Measurements from ENCODE around the gene SGIP1.

The SGIP1 gene

DNA sequence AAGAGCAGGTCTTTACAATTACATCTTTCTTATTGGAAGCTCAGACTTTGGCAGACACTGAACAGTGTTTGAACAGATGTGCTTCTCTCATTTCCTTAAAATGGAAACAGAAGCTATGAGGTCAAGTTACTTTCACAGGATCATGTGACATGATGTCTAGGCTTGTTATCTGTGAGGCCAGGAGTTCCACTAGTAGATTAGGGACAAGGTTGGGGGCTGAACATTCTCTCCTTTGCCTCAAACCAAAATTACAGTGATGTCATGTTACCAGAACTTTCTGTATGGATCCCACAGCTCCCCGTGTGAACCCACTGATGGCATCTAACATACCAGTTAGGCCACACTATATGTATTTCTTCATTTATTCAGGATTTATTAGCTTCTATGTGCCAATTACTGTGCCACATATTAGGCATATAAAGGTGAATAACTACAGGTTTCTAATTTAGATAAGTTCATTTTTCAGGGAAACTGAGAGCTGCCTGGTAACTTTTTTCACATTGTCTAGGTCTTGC lies 224.3 kb downstream of the SGIP1 start:
- no peak overlapping the region for H3K4me3 Mint-ChIP-seq
- H3K36me3 Mint-ChIP-seq (ENCODE audit: low read depth): no peaks in the 10 kb centered on the region
- no peak overlapping the region for H3K27ac Mint-ChIP-seq
- H3K27me3 Mint-ChIP-seq (ENCODE audit: low read depth): no peaks in the 10 kb centered on the region
- peaks cover 11% of the 10 kb centered on the region for H3K4me1 Mint-ChIP-seq
- H3K9me3 Mint-ChIP-seq: peaks cover 4% of the 10 kb centered on the region
- TF ChIP-seq, protein P1, sequence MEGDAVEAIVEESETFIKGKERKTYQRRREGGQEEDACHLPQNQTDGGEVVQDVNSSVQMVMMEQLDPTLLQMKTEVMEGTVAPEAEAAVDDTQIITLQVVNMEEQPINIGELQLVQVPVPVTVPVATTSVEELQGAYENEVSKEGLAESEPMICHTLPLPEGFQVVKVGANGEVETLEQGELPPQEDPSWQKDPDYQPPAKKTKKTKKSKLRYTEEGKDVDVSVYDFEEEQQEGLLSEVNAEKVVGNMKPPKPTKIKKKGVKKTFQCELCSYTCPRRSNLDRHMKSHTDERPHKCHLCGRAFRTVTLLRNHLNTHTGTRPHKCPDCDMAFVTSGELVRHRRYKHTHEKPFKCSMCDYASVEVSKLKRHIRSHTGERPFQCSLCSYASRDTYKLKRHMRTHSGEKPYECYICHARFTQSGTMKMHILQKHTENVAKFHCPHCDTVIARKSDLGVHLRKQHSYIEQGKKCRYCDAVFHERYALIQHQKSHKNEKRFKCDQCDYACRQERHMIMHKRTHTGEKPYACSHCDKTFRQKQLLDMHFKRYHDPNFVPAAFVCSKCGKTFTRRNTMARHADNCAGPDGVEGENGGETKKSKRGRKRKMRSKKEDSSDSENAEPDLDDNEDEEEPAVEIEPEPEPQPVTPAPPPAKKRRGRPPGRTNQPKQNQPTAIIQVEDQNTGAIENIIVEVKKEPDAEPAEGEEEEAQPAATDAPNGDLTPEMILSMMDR (IDR thresholded peaks at IDR 0.05; ENCODE audit: unreplicated experiment in 3 of 3): no peak

DNA sequence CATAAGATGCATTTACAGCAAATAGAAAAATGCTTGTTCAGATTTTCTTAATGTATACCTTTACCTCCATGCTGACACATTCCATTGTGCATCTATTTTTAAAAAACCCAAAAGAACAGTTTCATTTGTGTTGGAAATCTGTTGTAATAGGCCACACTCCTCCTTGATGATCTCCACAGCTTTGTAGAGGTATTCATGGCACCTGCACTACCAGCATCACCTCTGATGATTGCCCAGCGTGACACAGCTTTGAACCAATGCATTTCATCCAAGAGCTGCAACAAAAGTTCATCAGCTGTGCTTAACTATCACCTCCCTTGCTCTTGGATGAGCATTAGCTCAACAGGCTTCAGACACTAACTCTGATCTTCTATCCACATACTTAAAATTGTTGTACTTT lies 226.6 kb downstream of the SGIP1 start:
- TF ChIP-seq, protein P1 (IDR thresholded peaks at IDR 0.05; ENCODE audit: unreplicated experiment in 3 of 3): no peak
- no peak overlapping the region for H3K27ac Mint-ChIP-seq
- no peak overlapping the region for H3K4me3 Mint-ChIP-seq
- peaks cover 11% of the 10 kb centered on the region for H3K4me1 Mint-ChIP-seq
- H3K36me3 Mint-ChIP-seq (ENCODE audit: low read depth): no peaks in the 10 kb centered on the region
- H3K9me3 Mint-ChIP-seq: peaks cover 6% of the 10 kb centered on the region
- H3K27me3 Mint-ChIP-seq (ENCODE audit: low read depth): no peaks in the 10 kb centered on the region

DNA sequence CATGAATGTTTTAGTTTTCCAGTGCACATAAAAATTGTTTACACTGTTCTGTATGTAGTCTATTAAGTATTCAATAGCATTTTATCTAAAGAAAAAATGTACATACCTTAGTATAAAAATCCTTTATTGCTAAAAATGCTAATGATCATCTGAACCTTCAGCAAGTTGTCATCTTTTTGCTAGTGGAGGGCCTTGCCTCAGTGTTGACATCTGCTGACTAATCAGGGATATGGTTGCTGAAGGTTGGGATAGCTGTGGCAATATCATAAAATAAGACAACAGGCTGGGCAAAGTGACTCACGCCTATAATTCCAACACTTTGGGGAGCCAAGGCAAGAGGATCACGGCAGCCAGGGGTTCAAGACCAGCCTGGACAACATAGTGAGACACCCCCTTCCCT lies 227.3 kb downstream of the SGIP1 start:
- Mint-ChIP-seq H3K9me3 (peaks cover 6% of the 10 kb centered on the region), H3K27me3 (ENCODE audit: low read depth) (no peaks in the 10 kb centered on the region), H3K4me3 (no peak overlapping the region), H3K4me1 (peaks cover 11% of the 10 kb centered on the region), H3K36me3 (ENCODE audit: low read depth) (no peaks in the 10 kb centered on the region), H3K27ac (no peak overlapping the region)
- TF ChIP-seq, protein P1 (IDR thresholded peaks at IDR 0.05; ENCODE audit: unreplicated experiment in 3 of 3): no peak

DNA sequence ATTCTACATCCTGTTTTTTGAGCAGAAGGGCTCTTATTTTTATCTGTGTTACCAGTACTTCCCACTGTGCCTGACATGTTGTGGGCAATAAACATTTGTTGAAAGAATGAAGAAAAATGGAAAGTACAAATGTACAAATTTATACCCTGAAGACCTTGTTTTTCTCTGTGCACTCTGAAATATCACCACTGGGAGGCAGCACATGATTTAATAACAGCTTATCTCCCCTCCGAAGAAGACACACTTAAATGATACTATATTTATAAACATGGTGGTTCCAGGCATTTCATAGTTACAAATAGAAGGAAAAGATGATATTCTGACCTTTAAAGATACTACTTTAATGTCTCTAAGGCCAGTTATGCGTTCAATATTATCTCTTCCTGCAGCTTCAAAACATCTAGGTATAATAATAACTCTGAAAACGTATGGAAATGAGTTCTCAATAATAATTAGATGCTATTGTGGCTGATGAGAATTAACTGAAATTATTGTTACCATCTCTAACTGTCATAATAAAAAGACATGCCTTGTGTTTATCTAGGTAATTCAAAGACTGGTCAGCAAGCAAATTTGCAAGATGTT lies 231.1 kb downstream of the SGIP1 start:
- Mint-ChIP-seq H3K27ac (no peak overlapping the region), H3K4me3 (no peak overlapping the region), H3K9me3 (peaks cover 6% of the 10 kb centered on the region), H3K4me1 (no peaks in the 10 kb centered on the region), H3K36me3 (ENCODE audit: low read depth) (no peaks in the 10 kb centered on the region), H3K27me3 (ENCODE audit: low read depth) (no peaks in the 10 kb centered on the region)
- TF ChIP-seq, protein P1 (IDR thresholded peaks at IDR 0.05; ENCODE audit: unreplicated experiment in 3 of 3): peak; percentile 76 to 80 (median 77)

DNA sequence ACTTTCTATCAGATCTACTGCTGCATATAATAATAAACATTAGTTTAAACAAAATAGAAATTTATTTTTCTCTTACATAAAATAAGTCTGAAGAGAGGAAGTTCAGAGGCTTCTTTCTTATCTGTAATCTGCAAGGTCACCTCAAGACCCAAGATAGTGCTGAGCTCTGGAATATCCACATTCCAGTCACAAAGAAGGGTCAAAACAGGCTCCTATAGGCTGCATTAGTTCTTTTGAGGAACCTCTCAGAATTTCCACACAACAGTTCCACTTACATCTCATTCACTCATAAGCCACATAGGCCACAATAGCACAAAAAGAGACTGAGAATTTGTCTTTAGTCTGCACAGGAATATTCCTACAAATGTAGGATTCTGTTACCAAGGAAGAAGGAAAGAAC lies 233.7 kb downstream of the SGIP1 start:
- H3K4me3 Mint-ChIP-seq: no peak overlapping the region

More for the DNA sequence above, 233.7 kb downstream of the SGIP1 start:
- H3K27me3 Mint-ChIP-seq (ENCODE audit: low read depth): no peaks in the 10 kb centered on the region
- TF ChIP-seq, protein P1 (IDR thresholded peaks at IDR 0.05; ENCODE audit: unreplicated experiment in 3 of 3): no peak
- H3K36me3 Mint-ChIP-seq (ENCODE audit: low read depth): no peaks in the 10 kb centered on the region
- H3K9me3 Mint-ChIP-seq: peaks cover 3% of the 10 kb centered on the region
- H3K27ac Mint-ChIP-seq: no peak overlapping the region
- H3K4me1 Mint-ChIP-seq: no peaks in the 10 kb centered on the region
